Stimulated activated CD4-positive, alpha-beta T cell treated with anti-CD3 and anti-CD28 coated beads, Interleukin-15, amount 100 ng/mL, for 24 hours (primary cell): ENCODE measurements around the gene RNASE13.
"Not testable (repeated sequence)": the region's sequence is repeated elsewhere in the genome, so short reads cannot be mapped to it uniquely, and the experiment has no call there.

Experiments
- DNase-seq: peaks from one replicate; pipeline ENCODE4 v3.0.0-alpha.2; 2020

The RNASE13 gene

GRCh38 chr14:21019366-21019765 is 15.2 kb downstream of the RNASE13 start:
- no peak for DNase-seq

- no peak for DNase-seq
Measured at GRCh38 chr14:21018781-21019180, 15.8 kb downstream of the RNASE13 start.

- DNase-seq, result no peak
Measured at GRCh38 chr14:21018286-21018685, 16.3 kb downstream of the RNASE13 start.

- DNase-seq, result no peak
Measured at GRCh38 chr14:21017528-21018245, 16.9 kb downstream of the RNASE13 start.

- DNase-seq, result no peak
Measured at GRCh38 chr14:21016413-21017190, 18.0 kb downstream of the RNASE13 start.

GRCh38 chr14:21015312-21015711 is 19.3 kb downstream of the RNASE13 start:
- DNase-seq, result no peak

- peak; percentile 88 for DNase-seq
Measured at GRCh38 chr14:21014761-21015190, 19.8 kb downstream of the RNASE13 start.

GRCh38 chr14:21011136-21011535 is 23.5 kb downstream of the RNASE13 start:
- DNase-seq, result no peak

GRCh38 chr14:21009721-21010120 is 24.9 kb downstream of the RNASE13 start:
- not testable (repeated sequence) for DNase-seq

- no peak for DNase-seq
Measured at GRCh38 chr14:21003788-21004346, 30.7 kb downstream of the RNASE13 start.

GRCh38 chr14:21001218-21001617 is 33.4 kb downstream of the RNASE13 start:
- no peak for DNase-seq

- DNase-seq, result no peak
Measured at GRCh38 chr14:20999591-20999990, 35.0 kb downstream of the RNASE13 start.

GRCh38 chr14:20998674-20999366 is 35.8 kb downstream of the RNASE13 start, which contains the start of gene SLC39A2:
Gene SLC39A2 (plus strand): TSS chr14:20999293. CDS start chr14:20999447, 154 bp downstream.
- DNase-seq, result no peak

- no peak for DNase-seq
Measured at GRCh38 chr14:20998139-20998538, 36.5 kb downstream of the RNASE13 start.

- DNase-seq, result no peak
Measured at GRCh38 chr14:20997564-20997963, 37.0 kb downstream of the RNASE13 start.

- no peak for DNase-seq
Measured at GRCh38 chr14:20997115-20997514, 37.5 kb downstream of the RNASE13 start.

GRCh38 chr14:20996521-20996920 is 38.1 kb downstream of the RNASE13 start:
- DNase-seq, result no peak

- DNase-seq, result peak; percentile 92
Measured at GRCh38 chr14:20989787-20990600, 44.6 kb downstream of the RNASE13 start, which contains the start of gene METTL17. Gene METTL17 (plus strand): TSS chr14:20989980. CDS start chr14:20990003, 23 bp downstream.

- no peak for DNase-seq
Measured at GRCh38 chr14:20989471-20989786, 45.2 kb downstream of the RNASE13 start.

GRCh38 chr14:20988717-20989470 is 45.7 kb downstream of the RNASE13 start:
- DNase-seq, result no peak

GRCh38 chr14:20986811-20987210 is 47.8 kb downstream of the RNASE13 start:
- no peak for DNase-seq

GRCh38 chr14:20985650-20986049 is 49.0 kb downstream of the RNASE13 start:
- not testable (repeated sequence) for DNase-seq
